NOMO-1 treated with DMSO at 0.1 percent for 48 hours (cell line): ENCODE measurements around the gene PEDS1.
"Not testable (repeated sequence)": the region's sequence is repeated elsewhere in the genome, so short reads cannot be mapped to it uniquely, and the experiment has no call there.

ENCODE experiments used
- DNase-seq: peaks from one replicate; lab custom pipeline; 2025; ENCODE audit not compliant: unreplicated experiment; lab: John Stamatoyannopoulos, UW

PEDS1 gene

GRCh38 chr20:50115041-50115512 is 38.4 kb downstream of the PEDS1 start:
- DNase-seq, result no peak

- no peak for DNase-seq
Observed at GRCh38 chr20:50113420-50114224, 39.9 kb downstream of the PEDS1 start.

GRCh38 chr20:50112512-50113419 is 40.8 kb downstream of the PEDS1 start, which contains the start of gene UBE2V1:
UBE2V1 (minus strand) TSS chr20:50113150; CDS start chr20:50113128, 22 bp downstream.
- DNase-seq, result peak; percentile 79

- no peak for DNase-seq
Observed at GRCh38 chr20:50111829-50112495, 41.6 kb downstream of the PEDS1 start.

GRCh38 chr20:50111120-50111828 is 42.2 kb downstream of the PEDS1 start:
- DNase-seq, result no peak

- DNase-seq, result peak; percentile 76
Observed at GRCh38 chr20:50110141-50111047, 43.1 kb downstream of the PEDS1 start.

GRCh38 chr20:50108556-50109235 is 44.8 kb downstream of the PEDS1 start:
- no peak for DNase-seq

DNA sequence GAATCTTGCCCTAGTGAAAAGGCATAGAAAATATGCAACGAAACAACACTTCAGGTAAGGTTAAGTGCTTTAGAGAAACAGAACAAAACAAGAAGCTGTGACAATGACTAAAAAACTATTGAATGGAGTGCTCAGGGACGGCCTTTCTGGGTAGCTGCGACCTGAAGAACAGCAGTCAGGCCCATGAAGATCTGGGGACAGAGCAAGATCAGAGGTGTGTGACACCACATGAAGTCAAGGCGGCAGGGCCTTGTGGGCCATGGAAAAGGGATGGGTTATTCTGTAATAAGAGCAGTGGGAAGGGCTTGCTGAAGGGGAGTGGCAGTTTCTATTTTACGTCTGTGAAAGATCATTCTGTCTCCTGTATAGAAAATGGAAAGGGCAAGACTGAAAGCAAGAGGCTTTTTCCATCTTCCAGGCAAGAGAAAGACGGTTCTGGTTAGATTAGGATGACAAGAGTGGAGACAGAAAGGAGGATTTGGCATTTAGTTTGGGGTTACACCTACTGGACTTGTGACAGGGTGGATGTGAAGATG is 45.7 kb downstream of the PEDS1 start:
- DNase-seq, result no peak

GRCh38 chr20:50107086-50107660 is 46.4 kb downstream of the PEDS1 start:
- no peak for DNase-seq

- DNase-seq, result not testable (repeated sequence)
Observed at GRCh38 chr20:50106669-50107068, 46.9 kb downstream of the PEDS1 start.
